HEK293 (cell line): ENCODE data around the gene ZC3H4.

Experiments
- CTCF ChIA-PET: fragments of 350-600 bp; formaldehyde crosslinking; extraction: SDS; loops from one replicate; lab custom pipeline; 2021; ENCODE audit warnings: antibody characterized with exemption; lab: Yijun Ruan, JAX
- POLR2A ChIA-PET: fragments of 300-600 bp; formaldehyde crosslinking; extraction: SDS; loops from one replicate; lab custom pipeline; 2020; ENCODE audit warnings: antibody characterized with exemption, inconsistent platforms; lab: Yijun Ruan, JAX
- H3K27ac ChIP-seq: fragments of 200-500 bp; sonication (Bioruptor generic); 2 replicates; pipeline ENCODE4 v1.5.1; 2014; ENCODE audit warnings: low read depth, low read length, control low read depth, inconsistent platforms; ENCODE audit errors: extremely low read depth
- H3K36me3 ChIP-seq, 2 experiments: fragments of 200-500 bp in 1 of 2; sonication (Bioruptor generic) in 1 of 2; 1 replicate in 1 of 2; 2 replicates in 1 of 2; pipeline ENCODE4 v1.5.1; 2014 to 2017; ENCODE audit warnings: inconsistent platforms in 2 of 2, low read length in 2 of 2; ENCODE audit not compliant: control insufficient read depth in 2 of 2, insufficient read depth in 1 of 2
- H3K4me1 ChIP-seq: fragments of 200-500 bp; sonication (Bioruptor generic); 2 replicates; pipeline ENCODE4 v1.5.1; 2014; ENCODE audit warnings: mild to moderate bottlenecking, low read length, inconsistent platforms; ENCODE audit not compliant: control insufficient read depth, insufficient read depth
- H3K4me3 ChIP-seq: 2 replicates; pipeline ENCODE4 v1.5.1; 2011; ENCODE audit warnings: low read depth, mild to moderate bottlenecking, control low read depth, low read length, moderate library complexity
- H3K9me3 ChIP-seq: fragments of 200-500 bp; sonication (Bioruptor generic); 2 replicates; pipeline ENCODE4 v1.5.1; 2014; ENCODE audit warnings: low read depth, low read length, inconsistent platforms; ENCODE audit not compliant: control insufficient read depth, insufficient read depth
- MYNN ChIP-seq: fragments of 450-650 bp; formaldehyde crosslinking; IDR thresholded peaks from 2 replicates; pipeline ENCODE4 v1.5.1; 2016; ENCODE audit warnings: missing biosample characterization, missing genetic modification characterization, borderline replicate concordance
- OSR2 ChIP-seq: fragments of 450-650 bp; formaldehyde crosslinking; IDR thresholded peaks from 2 replicates; pipeline ENCODE4 v1.5.1; 2016; ENCODE audit warnings: missing biosample characterization, missing genetic modification characterization
- ZBTB11 ChIP-seq: fragments of 450-650 bp; formaldehyde crosslinking; conservative IDR thresholded peaks from 2 replicates; pipeline ENCODE4 v1.5.1; 2016; ENCODE audit warnings: low read depth, missing biosample characterization, missing genetic modification characterization
- ZBTB17 ChIP-seq: fragments of 450-650 bp; formaldehyde crosslinking; IDR thresholded peaks from 2 replicates; pipeline ENCODE4 v1.5.1; 2016; ENCODE audit warnings: missing biosample characterization, missing genetic modification characterization
- ZFP41 ChIP-seq: fragments of 450-650 bp; formaldehyde crosslinking; IDR thresholded peaks from 2 replicates; pipeline ENCODE4 v1.5.1; 2016; ENCODE audit warnings: missing biosample characterization, missing genetic modification characterization, borderline replicate concordance
- ZNF138 ChIP-seq: fragments of 450-650 bp; formaldehyde crosslinking; IDR thresholded peaks from 2 replicates; pipeline ENCODE4 v1.5.1; 2016; ENCODE audit warnings: missing biosample characterization, missing genetic modification characterization, borderline replicate concordance
- ZNF175 ChIP-seq: fragments of 450-650 bp; formaldehyde crosslinking; IDR thresholded peaks from 2 replicates; pipeline ENCODE4 v1.5.1; 2016; ENCODE audit warnings: missing biosample characterization, missing genetic modification characterization
- ZNF211 ChIP-seq: fragments of 450-650 bp; formaldehyde crosslinking; IDR thresholded peaks from 2 replicates; pipeline ENCODE4 v1.5.1; 2016; ENCODE audit warnings: low read depth, missing biosample characterization, missing genetic modification characterization
- ZNF221 ChIP-seq: fragments of 450-650 bp; formaldehyde crosslinking; IDR thresholded peaks from 2 replicates; pipeline ENCODE4 v1.5.1; 2017; ENCODE audit warnings: missing biosample characterization, missing genetic modification characterization, borderline replicate concordance
- ZNF223 ChIP-seq: fragments of 450-650 bp; formaldehyde crosslinking; IDR thresholded peaks from 2 replicates; pipeline ENCODE4 v1.5.1; 2016; ENCODE audit warnings: missing biosample characterization, missing genetic modification characterization
- ZNF423 ChIP-seq: fragments of 450-650 bp; formaldehyde crosslinking; IDR thresholded peaks from 2 replicates; pipeline ENCODE4 v1.5.1; 2016; ENCODE audit warnings: missing biosample characterization, missing genetic modification characterization
- ZNF426 ChIP-seq: fragments of 450-650 bp; formaldehyde crosslinking; IDR thresholded peaks from 2 replicates; pipeline ENCODE4 v1.5.1; 2017; ENCODE audit warnings: missing biosample characterization, missing genetic modification characterization, mild to moderate bottlenecking, inconsistent platforms, moderate library complexity
- ZNF510 ChIP-seq: fragments of 450-650 bp; formaldehyde crosslinking; IDR thresholded peaks from 2 replicates; pipeline ENCODE4 v1.5.1; 2018; ENCODE audit warnings: mild to moderate bottlenecking, missing genetic modification characterization, missing biosample characterization; ENCODE audit not compliant: insufficient replicate concordance
- ZNF544 ChIP-seq: fragments of 450-650 bp; formaldehyde crosslinking; IDR thresholded peaks from 2 replicates; pipeline ENCODE4 v1.5.0; 2017; ENCODE audit warnings: missing biosample characterization, missing genetic modification characterization
- ZNF560 ChIP-seq: fragments of 450-650 bp; formaldehyde crosslinking; IDR thresholded peaks from 2 replicates; pipeline ENCODE4 v1.5.1; 2017; ENCODE audit warnings: missing biosample characterization, missing genetic modification characterization, borderline replicate concordance
- ZNF561 ChIP-seq: fragments of 450-650 bp; IDR thresholded peaks from 2 replicates; pipeline ENCODE4 v1.5.1; 2018; ENCODE audit warnings: missing biosample characterization, missing genetic modification characterization, borderline replicate concordance
- ZNF610 ChIP-seq: fragments of 450-650 bp; formaldehyde crosslinking; IDR thresholded peaks from 2 replicates; pipeline ENCODE4 v1.5.1; 2016; ENCODE audit warnings: missing biosample characterization, missing genetic modification characterization, borderline replicate concordance
- ZNF664 ChIP-seq: fragments of 450-650 bp; formaldehyde crosslinking; IDR thresholded peaks from 2 replicates; pipeline ENCODE4 v1.5.1; 2016; ENCODE audit warnings: missing biosample characterization, missing genetic modification characterization
- ZNF776 ChIP-seq: fragments of 450-650 bp; formaldehyde crosslinking; IDR thresholded peaks from 2 replicates; pipeline ENCODE4 v1.5.0; 2017; ENCODE audit warnings: missing biosample characterization, missing genetic modification characterization, borderline replicate concordance
- ZNF785 ChIP-seq: fragments of 450-650 bp; formaldehyde crosslinking; IDR thresholded peaks from 2 replicates; pipeline ENCODE4 v1.5.1; 2016; ENCODE audit warnings: missing biosample characterization, missing genetic modification characterization

The ZC3H4 gene

GRCh38 chr19:47106821-47107201 is 6.8 kb downstream of the ZC3H4 start:
- Histone ChIP-seq H3K4me1 (peaks cover 33% of the 10 kb centered on the region), H3K9me3 (no peaks in the 10 kb centered on the region)
- CTCF ChIA-PET, result interaction anchor here (0.6 to 1.4 kb wide), 7 partner anchors 16 to 141 kb away, joined by 3 to 6 read pairs (median 4); no protein-coding TSS in a partner anchor
- TF ChIP-seq ZFP41 (tag by site-specific recombination) (no peak), ZNF211 (tag by site-specific recombination) (no peak), ZNF510 (no peak), ZNF544 (tag by site-specific recombination) (no peak), ZNF426 (tag by site-specific recombination) (no peak), ZNF221 (tag by site-specific recombination) (no peak), MYNN (no peak), ZNF776 (no peak), ZNF423 (tag by site-specific recombination) (no peak), ZBTB11 (tag by site-specific recombination) (no peak), ZNF223 (tag by site-specific recombination) (no peak), ZNF175 (no peak), ZBTB17 (tag by site-specific recombination) (no peak), ZNF785 (tag by site-specific recombination) (no peak), ZNF610 (no peak), OSR2 (no peak), ZNF138 (tag by site-specific recombination) (no peak)
- TF ChIP-seq, all 188 proteins: peak for 0
- peak overlapping the region; percentile 25 for H3K27ac ChIP-seq
- POLR2A ChIA-PET, result interaction anchor here (1.6 kb wide), 1 partner anchor 25 kb away, joined by 12 read pairs; no protein-coding TSS in a partner anchor
- H3K4me3 ChIP-seq, result no peak overlapping the region
- H3K36me3 ChIP-seq, result peaks cover 19 to 58% of the 10 kb centered on the region in 2 experiments

- CTCF ChIA-PET, result interaction anchor here (1.2 to 1.4 kb wide), 4 partner anchors 17 to 138 kb away, joined by 3 to 6 read pairs (median 5); no protein-coding TSS in a partner anchor
- H3K4me3 ChIP-seq, result no peak overlapping the region
- POLR2A ChIA-PET, result interaction anchor here (1.2 to 1.6 kb wide), 2 partner anchors 26 to 50 kb away, joined by 3 to 12 read pairs; no protein-coding TSS in a partner anchor
- no peak for TF ChIP-seq ZNF785 (tag by site-specific recombination)
- TF ChIP-seq ZNF664, result peak; percentile 91
- TF ChIP-seq, all 188 proteins: peak for 1
- Histone ChIP-seq H3K36me3 (peaks cover 21 to 58% of the 10 kb centered on the region in 2 experiments), H3K9me3 (no peaks in the 10 kb centered on the region), H3K27ac (no peak overlapping the region; the same call in 1 of the 2 replicates), H3K4me1 (peaks cover 33% of the 10 kb centered on the region)
Measured at GRCh38 chr19:47105874-47106273, 7.7 kb downstream of the ZC3H4 start.

GRCh38 chr19:47104680-47105079 is 8.9 kb downstream of the ZC3H4 start:
- peak overlapping the region; percentile 25; the same call in 1 of the 2 replicates for H3K27ac ChIP-seq
- no peaks in the 10 kb centered on the region for H3K9me3 ChIP-seq
- H3K36me3 ChIP-seq, result peaks cover 23 to 49% of the 10 kb centered on the region in 2 experiments
- no peak for TF ChIP-seq ZNF560
- no peak for TF ChIP-seq ZNF221 (tag by site-specific recombination)
- no peak for TF ChIP-seq ZNF561
- ChIA-PET CTCF (interaction anchor here (1.2 kb wide), 1 partner anchor 11 kb away, joined by 3 read pairs; no protein-coding TSS in a partner anchor), POLR2A (interaction anchor here (1.3 to 1.5 kb wide), 2 partner anchors 9 to 15 kb away, joined by 3 to 15 read pairs; partner anchors contain the start of gene ZC3H4)
- H3K4me1 ChIP-seq, result peaks cover 27% of the 10 kb centered on the region
- H3K4me3 ChIP-seq, result no peak overlapping the region
